ENCODE data around the gene SH3BP4.

DNA sequence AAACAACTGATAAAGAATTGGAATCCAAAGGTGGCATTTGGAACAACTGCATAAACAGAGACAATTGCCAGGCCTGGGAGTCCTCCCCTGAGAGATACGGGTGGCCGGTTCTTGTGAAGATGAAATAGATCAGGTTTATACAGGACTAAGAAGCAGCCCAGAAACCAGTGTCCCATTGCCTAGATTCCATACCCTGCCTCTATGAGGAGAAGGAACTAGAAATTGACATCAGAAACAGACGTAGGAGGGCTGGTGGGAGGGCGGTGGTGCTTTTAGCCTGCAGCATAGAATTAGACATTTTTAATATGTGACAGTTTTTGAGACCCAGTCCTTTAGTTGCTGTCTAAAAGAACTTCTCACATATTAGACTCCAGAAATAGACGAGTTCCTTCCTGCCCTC, 11.8 kb upstream of the SH3BP4 start:
- TF ChIP-seq, protein P1, sequence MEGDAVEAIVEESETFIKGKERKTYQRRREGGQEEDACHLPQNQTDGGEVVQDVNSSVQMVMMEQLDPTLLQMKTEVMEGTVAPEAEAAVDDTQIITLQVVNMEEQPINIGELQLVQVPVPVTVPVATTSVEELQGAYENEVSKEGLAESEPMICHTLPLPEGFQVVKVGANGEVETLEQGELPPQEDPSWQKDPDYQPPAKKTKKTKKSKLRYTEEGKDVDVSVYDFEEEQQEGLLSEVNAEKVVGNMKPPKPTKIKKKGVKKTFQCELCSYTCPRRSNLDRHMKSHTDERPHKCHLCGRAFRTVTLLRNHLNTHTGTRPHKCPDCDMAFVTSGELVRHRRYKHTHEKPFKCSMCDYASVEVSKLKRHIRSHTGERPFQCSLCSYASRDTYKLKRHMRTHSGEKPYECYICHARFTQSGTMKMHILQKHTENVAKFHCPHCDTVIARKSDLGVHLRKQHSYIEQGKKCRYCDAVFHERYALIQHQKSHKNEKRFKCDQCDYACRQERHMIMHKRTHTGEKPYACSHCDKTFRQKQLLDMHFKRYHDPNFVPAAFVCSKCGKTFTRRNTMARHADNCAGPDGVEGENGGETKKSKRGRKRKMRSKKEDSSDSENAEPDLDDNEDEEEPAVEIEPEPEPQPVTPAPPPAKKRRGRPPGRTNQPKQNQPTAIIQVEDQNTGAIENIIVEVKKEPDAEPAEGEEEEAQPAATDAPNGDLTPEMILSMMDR (IDR thresholded peaks at IDR 0.05): no peak
- no peak for TF ChIP-seq POLR2AphosphoS5 (IDR thresholded peaks at IDR 0.05; ENCODE audit: insufficient read depth in 1 of 2, low read depth in 1 of 2)

Measured in vagina (tissue), 2 donors.